SK-N-MC (cell line): ENCODE results near the gene CRTC3.

ENCODE experiments used
- EZH2 ChIP-seq: fragments of 200-600 bp; sonication (generic); IDR thresholded peaks from one replicate; pipeline ENCODE4 v1.6.1; 2017; ENCODE audit warnings: antibody characterized with exemption
- POLR2AphosphoS5 ChIP-seq: IDR thresholded peaks from 2 replicates; pipeline ENCODE4 v1.6.1; 2012; ENCODE audit warnings: mild to moderate bottlenecking, low read depth, low read length, borderline replicate concordance

DNA sequence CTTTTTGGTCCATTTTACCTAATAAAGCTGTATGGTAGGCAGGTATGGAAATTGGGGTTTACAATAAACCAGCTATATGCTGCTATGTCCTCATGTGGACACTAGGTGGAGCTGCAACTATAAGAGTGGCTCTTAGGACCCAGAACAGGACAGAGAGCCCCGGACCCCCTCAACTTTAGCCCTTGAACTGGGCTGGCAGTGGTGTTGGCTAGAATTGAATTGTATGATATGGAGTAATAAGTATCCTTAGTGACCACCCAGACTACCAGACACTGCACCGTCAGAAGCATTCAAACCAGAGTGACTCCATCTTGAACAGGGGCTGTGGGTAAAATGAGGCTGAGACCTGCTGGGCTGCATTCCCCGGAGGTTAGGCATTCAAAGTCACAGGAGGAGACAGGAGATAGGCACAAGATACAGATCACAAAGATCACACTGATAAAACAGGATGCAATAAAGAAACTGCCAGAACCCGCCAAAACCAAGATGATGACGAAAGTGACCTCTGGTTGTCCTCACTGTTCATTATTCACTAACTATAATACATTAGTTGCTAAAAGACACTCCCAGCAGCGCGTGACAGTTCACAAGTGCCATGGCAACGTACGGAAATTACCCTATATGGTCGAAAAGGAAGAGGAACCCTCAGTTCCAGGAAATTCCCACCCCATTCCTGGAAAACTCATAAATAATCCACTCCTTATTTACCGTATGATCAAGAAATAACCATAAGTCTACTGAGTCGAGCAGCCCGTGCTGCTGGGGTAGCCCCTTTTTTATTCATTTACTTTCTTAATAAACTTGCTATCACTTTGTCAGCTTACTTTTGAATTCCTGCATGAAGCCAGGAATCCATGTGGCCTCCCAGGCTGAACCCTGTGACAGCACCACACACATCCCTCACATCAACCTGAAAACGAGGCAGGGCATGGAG, 118.7 kb downstream of the CRTC3 start:
- TF ChIP-seq EZH2, result no peak
- TF ChIP-seq POLR2AphosphoS5, result no peak
